ENCODE measurements around the gene RPL10.

Gene RPL10

DNA sequence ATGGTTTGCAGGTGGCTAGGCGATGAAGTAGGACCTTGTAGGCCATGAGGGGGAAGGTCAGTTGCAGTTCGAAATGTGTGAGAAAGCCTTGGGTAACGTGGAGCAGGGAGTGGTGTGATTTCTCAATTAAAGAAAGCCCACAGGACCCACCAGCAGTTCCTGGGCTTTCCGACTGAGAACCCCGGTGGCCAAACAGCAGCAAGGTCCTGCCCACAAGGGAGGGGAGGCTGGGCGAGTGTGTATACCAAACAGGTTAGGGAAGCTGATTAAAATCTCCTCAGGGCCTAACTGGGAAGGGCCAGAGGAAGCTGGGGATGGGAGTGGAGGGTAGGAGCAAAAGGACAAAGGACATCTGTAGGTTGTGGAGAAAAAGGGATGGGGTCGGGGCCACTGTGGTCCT is 32.7 kb downstream of the RPL10 start:
- no peak for DNase-seq (ENCODE audit: low read depth)

DNA sequence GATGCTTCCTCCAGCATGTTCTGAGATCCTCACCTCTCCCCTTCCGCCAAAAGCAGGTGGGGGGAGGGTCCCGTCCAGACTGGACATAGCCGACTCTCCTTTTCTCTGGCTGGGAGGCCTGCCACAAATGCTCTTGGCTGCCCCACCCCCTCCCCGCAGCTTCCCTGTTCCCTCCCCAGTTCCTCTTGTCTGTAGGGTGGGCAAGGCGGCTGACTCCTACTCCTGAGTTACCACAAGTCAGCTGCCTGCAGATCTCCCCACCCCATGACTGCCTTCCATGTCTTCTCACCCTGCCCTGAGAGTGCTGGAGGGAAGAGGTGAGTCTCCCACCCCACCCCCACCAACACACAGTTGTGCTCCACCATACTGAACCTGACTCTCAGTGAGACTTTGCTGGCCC is 33.2 kb downstream of the RPL10 start:
- DNase-seq (ENCODE audit: low read depth) = no peak

DNA sequence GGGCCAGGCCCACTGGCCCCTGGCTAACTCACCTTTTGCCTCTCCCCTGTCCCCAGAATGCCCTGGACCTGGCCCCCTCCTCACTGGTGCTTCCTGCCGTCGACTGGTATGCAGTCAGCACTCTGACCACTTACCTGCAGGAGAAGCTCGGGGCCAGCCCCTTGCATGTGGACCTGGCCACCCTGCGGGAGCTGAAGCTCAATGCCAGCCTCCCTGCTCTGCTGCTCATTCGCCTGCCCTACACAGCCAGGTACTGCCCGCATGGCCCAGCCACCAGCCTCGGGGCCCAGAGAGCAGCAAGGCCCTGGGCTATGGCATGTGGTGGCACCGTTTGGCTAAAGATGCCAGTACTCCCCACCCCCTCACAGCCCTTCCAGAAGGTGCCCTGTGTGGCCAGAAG is 34.0 kb downstream of the RPL10 start:
- DNase-seq (ENCODE audit: low read depth) = no peak

DNA sequence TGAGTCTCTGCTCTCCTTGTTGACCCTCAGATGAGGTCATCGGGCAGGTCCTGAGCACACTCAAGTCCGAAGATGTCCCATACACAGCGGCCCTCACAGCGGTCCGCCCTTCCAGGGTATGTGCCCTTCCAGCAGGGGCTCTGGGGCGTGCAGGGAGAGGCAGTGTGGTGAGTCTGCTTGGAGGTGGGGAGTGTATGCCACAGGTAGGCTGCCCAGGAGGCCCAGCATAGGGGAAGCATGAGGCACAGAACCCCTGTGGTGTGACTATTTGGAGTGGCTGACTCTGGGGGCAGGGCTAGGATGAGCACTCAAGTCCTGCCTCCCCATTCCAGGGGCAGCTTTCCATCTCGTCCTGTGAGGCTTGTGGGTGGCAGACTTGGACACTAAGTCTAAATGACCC is 35.4 kb downstream of the RPL10 start:
- DNase-seq (ENCODE audit: low read depth) = no peak

- DNase-seq (ENCODE audit: low read depth) = no peak
Measured at GRCh38 chrX:154434394-154435168, 36.4 kb downstream of the RPL10 start.

- no peak for DNase-seq (ENCODE audit: low read depth)
Measured at GRCh38 chrX:154435171-154435733, 37.1 kb downstream of the RPL10 start.

- DNase-seq (ENCODE audit: low read depth) = no peak
Measured at GRCh38 chrX:154436374-154436982, 38.3 kb downstream of the RPL10 start.

DNA sequence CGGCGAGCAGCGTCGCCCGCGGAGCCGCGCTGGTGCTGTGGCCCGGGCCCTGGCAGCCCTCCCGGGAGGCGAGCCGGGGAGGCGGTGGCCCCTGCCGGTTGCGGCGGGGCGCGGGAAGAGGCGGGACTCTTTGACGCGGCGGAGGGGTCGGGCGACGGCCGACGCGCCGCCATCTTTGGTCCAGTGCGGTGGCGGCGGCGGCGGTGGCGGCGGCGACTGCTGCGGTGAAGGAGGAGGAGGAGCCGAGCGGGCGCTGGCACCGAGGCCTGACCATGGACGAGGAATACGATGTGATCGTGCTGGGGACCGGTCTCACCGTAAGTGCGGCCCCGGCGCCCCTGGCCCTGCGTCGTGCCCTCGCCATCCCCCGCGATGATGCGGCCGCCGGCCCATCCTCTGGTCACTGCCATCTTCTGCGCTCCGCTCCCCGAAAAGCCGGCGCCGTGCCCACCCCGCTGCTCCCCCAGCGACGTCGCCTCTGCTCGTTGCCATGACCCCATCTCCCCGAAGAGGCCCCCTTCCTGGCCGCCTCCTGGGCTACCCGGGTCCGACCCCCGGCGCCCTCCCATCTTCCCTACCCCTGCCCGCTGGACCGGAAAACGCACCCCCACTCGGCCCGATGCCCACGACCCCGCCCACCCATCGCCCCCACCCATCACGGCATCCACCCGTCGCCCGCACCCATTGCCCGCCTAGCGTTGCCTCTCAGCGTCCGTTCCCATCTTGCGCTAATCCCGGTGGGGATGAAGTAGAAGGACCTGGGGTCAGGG is 39.0 kb downstream of the RPL10 start, which contains the start of gene GDI1:
Gene GDI1, plus strand, starts transcription at position 172 of the 770 bp plus-strand sequence. Its CDS starts 101 bp downstream, at position 273.
- DNase-seq (ENCODE audit: low read depth) = peak; percentile 42

- DNase-seq (ENCODE audit: low read depth) = no peak
Measured at GRCh38 chrX:154437971-154438893, 40.1 kb downstream of the RPL10 start.

DNA sequence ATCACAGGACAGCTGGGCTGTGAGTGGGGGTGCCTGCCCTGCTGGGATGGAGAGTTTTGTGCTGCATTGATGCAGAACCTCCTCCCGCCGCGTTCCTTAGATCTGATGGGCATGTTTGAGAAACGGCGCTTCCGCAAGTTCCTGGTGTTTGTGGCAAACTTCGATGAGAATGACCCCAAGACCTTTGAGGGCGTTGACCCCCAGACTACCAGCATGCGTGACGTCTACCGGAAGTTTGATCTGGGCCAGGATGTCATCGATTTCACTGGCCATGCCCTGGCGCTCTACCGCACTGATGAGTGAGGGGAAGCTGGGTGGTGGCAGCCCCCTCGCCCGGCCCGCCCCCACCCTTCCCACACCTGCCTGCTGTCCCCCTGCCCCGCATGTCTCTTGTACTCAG is 41.7 kb downstream of the RPL10 start:
- DNase-seq (ENCODE audit: low read depth) = no peak

DNA sequence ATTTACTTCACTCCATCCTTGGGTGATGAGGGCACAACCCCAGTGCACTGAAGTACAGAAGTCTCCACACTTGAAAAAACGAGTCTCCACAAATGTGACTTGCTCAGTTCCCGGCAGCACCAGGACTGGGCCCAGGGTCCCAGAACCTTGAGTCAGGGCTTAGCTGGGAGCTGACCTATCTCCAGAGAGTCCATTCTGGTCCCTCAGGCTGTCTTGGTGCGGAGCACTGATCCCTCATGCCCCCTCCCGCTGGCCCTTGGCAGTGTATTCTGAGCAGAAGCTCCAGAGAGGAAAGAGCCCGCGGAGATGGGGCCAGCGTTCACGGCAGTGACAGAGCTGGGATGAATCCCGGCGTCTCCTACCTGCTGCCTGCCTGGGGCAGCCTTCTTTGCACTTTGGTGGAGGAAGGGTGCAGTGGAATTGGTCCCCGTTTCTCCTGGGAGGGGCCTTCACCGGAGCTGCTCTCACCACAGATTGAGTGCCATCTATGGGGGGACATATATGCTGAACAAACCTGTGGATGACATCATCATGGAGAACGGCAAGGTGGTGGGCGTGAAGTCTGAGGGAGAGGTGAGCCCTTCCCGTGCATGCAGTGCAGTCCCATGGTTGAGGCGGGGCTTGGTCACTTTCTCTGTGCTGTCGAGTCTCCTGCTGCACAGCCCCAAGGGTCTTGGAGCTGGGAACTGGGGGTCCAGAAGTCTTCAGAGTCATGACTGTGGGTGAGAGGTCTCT is 42.6 kb downstream of the RPL10 start:
- no peak for DNase-seq (ENCODE audit: low read depth)

DNA sequence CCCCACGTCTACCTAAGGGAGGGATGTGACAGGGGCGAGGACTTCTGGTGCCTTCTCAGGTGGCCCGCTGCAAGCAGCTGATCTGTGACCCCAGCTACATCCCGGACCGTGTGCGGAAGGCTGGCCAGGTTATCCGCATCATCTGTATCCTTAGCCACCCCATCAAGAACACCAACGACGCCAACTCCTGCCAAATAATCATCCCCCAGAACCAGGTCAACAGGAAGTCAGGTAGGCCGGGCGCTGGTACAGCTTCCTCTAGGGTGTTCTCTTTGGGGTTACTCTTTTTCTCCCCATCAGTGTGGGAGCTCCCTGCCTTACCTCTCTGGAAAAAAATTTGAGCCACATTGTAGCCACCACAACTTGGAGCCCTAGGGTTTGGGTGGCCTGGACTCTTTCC is 43.4 kb downstream of the RPL10 start:
- no peak for DNase-seq (ENCODE audit: low read depth)

GRCh38 chrX:154441984-154442707 is 44.0 kb downstream of the RPL10 start:
- no peak for DNase-seq (ENCODE audit: low read depth)

DNA sequence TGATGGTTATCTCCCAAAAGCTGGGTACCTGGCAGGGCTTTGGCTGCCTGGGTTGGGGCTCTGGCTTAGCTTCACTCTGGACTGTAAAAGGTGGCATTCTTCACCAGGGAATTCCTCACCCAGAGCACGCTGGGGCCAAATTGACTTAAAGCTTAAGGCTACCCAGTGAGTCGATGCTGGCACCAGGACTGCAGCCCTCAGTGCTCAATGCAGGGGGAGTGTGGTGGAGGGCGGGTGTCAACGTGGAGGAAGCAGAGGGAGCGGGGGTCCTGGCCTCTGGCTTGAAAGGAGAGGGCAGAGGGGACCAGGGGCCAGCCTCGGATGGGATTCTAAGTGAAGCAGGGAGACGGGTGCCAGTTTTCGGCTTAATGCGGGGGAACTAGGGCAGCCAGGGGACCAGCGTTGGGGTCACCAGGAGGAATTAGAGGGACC is 45.3 kb downstream of the RPL10 start:
- DNase-seq (ENCODE audit: low read depth) = no peak

DNA sequence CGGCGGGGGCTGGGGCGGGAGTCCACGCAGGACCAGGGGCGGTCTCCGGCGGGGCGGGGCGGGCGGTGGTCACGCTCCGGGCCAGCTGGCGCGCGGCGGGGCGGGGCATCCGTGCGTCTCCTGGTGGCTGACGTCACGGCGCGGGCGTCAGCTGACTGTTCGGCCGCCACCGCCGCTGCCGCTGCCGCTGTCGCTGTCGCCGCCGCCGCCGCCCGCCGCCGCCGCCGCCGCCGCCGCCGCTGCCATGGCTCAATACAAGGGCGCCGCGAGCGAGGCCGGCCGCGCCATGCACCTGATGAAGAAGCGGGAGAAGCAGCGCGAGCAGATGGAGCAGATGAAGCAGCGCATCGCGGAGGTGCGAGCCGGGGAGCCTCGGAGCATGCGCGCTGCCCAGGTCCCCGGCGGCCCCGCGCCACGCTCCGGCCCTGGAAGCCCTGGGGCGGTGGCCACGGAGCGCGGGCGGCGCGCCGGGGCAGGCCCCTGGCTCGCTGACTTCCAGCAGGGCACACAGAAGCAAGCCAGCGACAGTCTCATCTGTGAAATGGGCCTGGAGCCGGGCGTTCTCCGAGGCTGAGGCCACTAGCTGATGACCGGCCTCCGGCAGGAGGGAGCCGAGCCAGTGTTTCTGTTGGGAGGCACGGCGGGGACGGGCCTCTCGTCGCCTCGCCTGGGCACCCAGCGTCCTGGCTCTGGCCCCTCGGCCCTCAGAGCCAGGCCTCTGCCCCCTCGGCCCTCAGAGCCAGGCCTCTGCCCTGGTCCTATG is 46.0 kb downstream of the RPL10 start, which contains the start of gene FAM50A:
Gene FAM50A, plus strand, starts transcription at position 150 of the 763 bp plus-strand sequence. Its CDS starts 95 bp downstream, at position 245.
- DNase-seq (ENCODE audit: low read depth) = peak; percentile 64

GRCh38 chrX:154444755-154445246 is 46.6 kb downstream of the RPL10 start:
- no peak for DNase-seq (ENCODE audit: low read depth)

DNA sequence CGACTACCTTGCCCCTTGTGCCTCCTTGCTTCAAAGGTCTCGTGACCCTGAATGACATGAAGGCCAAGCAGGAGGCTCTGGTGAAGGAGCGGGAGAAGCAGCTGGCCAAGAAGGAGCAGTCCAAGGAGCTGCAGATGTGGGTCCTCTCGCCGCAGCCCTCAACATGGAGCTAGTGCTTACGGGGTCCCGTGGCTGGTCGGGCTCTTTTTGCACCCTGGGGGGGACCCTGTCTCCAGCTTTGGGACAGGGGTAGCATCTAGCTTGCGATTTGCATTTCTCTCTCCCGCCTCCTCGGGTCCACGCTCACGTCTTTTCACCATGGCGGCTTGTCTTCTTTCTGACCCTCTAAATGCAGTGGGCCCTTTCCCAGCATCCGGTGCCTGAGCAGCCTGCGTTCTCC is 47.6 kb downstream of the RPL10 start:
- no peak for DNase-seq (ENCODE audit: low read depth)

DNA sequence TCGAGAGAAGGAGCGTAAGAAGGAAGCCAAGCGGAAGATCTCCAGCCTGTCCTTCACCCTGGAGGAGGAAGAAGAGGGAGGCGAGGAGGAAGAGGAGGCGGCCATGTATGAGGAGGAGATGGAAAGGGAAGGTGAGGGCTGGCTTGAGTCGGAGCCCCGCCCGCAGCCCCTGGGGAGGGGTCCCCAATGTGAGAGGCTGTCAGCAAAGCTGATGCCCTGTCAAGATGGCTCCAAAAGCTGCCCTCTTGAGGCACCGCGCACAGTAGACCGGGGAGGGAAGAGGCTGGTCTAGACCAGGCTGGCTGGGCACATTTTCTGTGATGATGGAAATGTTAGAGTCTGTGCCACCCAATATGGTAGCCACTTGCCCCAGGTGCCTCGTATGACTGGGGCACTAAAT is 48.3 kb downstream of the RPL10 start:
- no peak for DNase-seq (ENCODE audit: low read depth)

DNA sequence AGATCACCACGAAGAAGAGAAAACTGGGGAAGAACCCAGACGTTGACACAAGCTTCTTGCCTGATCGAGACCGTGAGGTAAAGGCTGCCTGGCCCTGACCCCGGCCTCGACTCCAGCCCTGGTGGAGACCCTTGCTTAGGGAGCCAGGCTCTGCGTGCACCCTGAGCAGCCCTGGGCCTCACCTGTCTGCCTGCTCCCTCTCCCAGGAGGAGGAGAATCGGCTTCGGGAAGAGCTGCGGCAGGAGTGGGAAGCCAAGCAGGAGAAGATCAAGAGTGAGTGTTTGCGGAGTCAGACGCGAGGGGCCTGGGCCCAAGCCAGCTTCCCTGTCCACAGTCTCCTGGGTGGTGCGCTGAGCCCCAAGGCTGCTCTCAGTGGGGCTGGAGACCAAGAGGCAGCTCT is 50.3 kb downstream of the RPL10 start:
- no peak for DNase-seq (ENCODE audit: low read depth)
